Frontal cortex (tissue), 4 donors: ENCODE measurements around the gene NCAM2. TPM values are rescaled to one million over a fixed set of nuclear protein-coding genes. Genes with fewer than 3 reads are reported as not detected.
A peak's percentile ranks its signal among the peaks of the same experiment; 100 is the strongest.

Source experiments
- DNase-seq, 2 donors: peaks; one replicate each; pipeline ENCODE4 v3.0.0; 2012; ENCODE audit warnings: low spot score in 2 of 2
- FAIRE-seq: peaks from 2 replicates; lab custom pipeline; 2012; peaks lifted over from hg19 to GRCh38; lab: Jason Lieb, UNC
- total RNA-seq: library from RNA; depleted of rRNA; stranded (reverse); fragments of >200 nt; gene quantifications from one replicate; pipeline ENCODE4 v1.2.3, GENCODE V29; 2014
- donor health status: control.
- donor health status: control.
- donor health status: control.

NCAM2 gene
- total RNA-seq, 1 donor from 2014 or later, result 63.6 TPM

DNA sequence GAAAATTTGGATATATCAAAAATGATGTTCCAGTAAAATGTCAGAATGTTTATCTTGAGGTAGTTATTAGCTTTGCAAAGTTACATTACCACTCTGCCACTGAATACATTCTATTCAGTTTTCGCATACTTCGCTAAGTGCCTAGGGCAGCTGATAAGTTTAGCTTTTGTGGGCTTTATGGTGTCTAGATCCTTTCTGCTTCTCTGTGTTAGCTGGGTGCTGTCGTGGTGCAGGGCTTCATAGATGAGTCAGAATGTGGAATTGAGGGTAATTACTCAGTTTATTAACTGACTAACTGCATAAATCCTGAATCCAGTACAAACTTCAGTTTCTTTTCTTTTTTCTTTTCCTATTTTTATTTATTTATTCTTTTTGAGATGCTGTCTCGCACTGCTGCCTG lies 21.5 kb downstream of the NCAM2 start:
- DNase-seq, result no peak
- FAIRE-seq, result no peak

DNA sequence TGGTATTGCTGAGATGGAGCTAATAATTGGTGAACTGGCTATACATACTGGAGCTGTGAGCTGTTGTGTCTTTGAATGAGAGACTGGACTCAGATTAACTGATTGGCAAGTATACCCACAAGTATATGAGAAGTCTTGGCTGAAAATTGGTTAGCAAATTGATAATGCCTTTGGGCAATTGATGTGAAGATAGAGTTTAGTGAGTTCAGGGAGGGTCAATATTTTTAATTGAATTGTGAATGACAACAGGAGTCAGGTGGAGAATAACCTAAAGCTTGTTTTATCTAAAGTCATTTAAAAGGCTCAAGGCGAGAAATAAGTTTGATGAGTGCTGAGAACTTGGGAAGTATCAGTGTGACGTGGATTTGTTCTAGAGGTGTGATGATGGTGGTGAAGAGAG lies 27.5 kb downstream of the NCAM2 start:
- FAIRE-seq, result no peak
- DNase-seq, result no peak

DNA sequence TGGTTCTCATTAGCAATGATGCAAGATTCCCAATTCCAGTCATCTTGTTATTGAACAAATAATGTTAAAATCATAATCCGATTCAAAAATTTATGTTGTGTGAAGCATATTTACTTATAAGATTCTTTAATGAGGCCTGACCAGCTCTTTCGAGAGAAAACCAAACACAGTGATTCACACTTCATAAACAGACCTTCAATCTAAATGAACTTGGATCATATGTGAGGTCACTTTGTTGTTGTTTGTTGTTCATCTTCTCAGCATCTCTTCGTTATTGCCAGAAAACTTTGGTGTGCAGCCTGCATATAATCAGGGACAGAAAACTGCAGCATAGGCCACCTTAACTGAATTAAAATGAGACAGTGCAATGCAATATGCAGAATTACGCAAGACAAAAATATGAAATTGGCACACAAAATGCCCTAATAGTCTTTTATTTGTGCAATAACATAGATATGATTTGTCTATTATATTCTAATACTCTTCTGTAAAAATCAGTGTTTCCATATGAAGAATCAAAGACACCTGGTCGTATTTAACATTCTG lies 30.1 kb downstream of the NCAM2 start:
- DNase-seq (no peak), FAIRE-seq (no peak)

DNA sequence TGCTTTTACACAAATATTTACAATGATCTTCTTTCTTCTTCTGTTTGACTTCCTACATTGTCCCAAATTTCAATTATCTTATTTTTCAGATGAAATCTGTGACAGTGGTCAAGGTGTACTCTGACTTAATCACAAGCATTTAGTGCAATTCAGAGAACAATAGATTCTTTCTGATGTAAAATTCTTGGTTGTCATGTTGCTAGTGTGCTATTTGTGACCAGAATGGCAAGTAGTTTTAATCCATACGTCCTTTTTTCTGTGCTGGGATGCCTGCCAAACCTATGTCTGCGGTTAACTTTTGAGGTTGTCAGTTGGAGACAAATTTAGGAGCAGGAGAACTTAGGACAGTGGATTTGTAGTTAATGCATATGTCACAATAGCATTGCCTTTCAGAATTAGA lies 31.0 kb downstream of the NCAM2 start:
- no peak for FAIRE-seq
- DNase-seq, result no peak

DNA sequence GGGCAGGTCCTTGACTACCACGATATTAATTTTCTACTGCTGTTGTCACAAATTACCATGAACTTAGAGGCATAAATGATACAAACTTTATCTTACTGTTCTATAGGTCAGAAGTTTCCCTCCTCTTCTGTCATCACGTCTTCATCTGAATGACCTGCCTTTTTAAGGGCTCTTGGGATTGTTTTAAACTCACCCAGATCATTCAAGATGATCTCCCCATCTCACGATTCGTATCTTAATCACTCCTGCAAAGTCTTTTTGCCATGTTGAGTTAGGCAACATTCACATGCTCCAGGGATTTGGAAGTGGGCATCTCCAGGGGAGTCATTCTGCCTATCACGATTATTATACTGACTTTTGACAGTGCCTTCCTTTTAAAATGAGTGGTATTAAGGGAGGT lies 32.1 kb downstream of the NCAM2 start:
- FAIRE-seq (no peak), DNase-seq (no peak)

DNA sequence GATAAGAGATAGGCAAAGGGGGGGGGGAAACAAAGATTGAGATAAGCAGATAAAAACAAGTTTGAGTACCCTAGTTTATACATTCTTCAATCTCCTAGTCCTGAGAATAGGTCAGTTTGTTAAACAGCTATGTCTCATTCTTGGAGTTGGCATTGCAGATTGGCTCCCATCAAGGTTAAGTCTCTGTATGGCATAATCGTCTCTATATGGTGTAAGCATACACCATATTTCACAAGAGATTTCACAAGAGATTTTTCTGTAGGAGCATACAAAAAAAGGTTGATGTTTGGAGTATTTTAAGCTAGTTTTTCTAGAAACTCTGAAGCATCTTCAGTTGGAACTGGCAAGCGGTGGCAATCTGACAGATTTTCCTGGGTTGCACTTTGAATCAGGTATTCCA lies 35.8 kb downstream of the NCAM2 start:
- DNase-seq (no peak), FAIRE-seq (no peak)

DNA sequence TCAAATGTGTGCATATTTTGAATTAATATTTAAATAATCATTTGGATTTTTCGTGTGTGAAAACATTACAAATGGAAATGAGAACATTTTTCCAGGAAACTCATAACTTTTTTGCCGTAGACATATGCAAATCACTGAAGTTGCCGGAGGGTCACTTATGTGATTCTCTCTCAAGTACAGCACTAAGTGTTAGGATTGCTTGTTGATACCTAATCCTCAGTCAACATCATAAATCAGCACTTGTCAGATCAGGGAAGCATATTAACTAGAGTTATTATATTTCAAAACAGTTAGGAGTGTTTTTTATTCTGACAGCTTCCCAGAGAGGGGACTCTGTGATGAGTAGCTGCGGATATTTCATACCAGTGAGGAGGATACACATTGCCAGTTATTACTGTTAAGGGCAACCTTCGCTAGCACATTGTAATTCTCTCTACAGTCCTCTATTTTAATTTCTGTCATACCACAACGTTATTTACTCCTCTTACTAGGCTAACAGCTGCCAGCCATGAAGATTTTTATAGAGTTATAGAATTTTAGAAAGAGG lies 41.5 kb downstream of the NCAM2 start:
- no peak for FAIRE-seq
- no peak for DNase-seq

DNA sequence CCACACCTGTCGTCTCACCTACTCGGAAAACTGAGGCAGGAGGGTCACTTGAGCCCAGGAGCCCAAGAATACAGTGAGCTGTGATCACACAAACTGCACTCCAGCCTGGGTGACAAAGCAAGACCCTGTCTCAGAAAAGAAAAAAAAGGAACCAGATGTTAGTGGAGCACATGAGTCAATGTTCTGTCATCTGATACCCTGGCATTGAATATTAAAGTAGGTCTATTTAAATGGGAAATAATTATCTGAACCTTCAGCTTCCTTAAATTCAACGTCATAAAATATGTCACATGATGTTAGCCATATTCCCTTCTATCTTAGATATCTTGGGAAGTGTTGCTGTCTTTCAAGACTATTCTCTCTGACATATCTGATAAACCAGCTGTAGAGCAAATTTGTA lies 47.3 kb downstream of the NCAM2 start:
- DNase-seq (no peak), FAIRE-seq (no peak)

DNA sequence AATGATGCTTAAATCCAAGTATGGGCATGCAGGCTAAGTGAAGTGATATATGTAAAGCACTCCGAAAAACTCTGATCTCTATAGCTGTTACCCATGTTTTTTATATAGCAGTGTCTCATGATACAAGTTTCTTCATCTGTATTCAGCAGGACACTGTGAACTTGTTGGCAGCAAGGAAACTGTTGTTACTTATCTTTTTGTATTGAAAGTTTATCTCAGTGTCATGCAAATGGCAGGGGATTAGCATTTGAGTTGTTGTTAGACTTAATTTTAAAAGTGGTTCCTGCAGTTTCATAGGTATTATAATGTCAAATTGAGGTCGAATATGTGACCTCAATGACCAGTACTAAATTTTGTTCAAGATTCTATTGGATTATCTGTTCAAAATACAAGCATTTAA lies 47.9 kb downstream of the NCAM2 start:
- DNase-seq, result no peak
- no peak for FAIRE-seq

DNA sequence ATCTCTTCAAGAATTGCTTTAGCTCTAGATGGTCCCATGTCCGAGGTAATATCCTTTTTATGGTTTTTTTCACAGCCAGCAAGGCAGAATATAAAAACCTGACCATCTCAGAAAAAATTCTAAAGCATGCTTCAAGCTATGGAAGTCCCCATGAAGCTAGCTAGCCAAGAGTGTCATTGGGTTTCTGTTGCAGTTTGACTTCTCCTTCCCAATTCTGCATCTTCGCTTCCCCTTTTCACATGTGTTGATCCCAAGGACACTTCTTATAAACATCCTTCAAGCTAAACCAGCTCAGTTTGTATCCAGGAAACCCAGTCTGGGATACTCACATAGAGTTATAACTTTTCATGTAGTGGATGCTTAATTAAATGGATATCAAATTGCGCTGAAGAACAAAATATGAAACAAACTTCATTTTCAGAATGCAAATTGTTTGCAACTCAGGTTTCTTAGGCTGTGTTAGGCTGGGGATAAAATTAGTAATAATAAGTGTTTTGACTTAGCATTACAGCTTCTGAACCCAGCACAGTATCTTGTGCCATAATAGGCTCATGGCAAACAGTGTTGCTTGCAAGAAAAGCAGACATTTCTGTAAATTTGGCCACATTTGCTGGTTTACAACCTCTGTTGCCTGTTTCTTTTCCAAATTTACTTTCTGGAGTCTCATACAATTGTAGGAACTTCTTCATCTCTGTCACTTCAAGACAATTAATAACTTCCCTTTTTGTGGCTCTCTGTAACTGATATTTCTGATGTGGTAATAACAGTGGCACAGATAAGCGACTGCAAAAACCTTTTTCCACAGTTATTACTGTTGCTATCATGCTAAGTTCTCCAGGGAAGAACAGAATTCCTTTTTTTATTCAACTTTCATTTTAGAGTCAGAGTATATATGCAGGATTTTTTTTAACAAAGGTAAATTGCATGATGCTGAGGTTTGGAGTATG lies 53.2 kb downstream of the NCAM2 start:
- no peak for FAIRE-seq
- DNase-seq, result no peak

DNA sequence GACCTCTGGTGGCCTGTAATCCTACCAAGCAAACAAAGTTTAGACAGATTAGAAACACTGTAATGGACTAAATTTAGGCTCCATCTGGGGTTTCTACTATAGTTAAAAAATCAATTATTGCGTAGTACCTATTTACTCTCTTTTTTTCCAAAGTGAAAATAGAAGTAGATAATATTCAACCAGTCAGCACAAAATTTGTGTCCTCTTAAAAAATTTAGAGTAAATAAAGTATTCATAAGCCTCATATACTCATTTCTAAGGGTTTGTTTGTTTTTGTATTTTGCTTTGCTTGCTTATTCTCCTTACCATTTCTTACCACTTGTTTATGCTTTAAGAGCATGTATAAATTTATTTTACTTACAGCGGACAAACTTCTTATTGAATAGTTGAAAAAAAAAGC lies 54.5 kb downstream of the NCAM2 start:
- FAIRE-seq, result no peak

DNA sequence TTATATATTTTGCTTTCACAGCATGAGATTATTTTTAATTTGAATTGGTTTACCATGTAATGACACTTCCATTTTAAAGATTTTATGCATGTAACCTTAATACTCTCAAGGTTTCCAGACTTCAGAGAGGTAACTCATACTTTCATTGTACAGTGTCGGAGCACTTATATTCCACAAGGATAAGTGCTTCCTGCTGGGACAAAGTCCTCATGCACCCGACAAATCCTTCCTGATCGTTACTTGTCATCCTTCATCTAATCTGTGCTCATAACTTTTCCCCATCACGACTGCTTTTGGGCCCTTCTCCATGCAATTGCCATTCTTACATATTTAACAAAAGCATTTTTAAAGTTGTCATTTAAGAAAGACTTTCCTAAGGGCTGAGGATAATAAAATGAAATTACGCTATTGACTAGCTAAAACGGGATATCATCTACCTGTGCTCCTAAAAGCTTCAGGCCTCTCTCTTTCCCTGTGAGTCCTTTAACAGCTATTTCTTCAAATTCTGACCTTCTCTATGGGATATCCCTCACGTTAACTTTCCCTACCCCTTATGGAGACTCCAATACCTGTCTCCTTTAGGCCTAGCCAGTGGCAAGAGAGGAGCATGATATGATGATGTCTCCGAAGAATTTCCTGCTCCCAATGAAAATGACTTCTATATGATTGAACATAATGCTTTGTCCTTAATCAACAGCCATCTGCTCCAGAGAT lies 59.3 kb downstream of the NCAM2 start:
- DNase-seq, result no peak
- FAIRE-seq, result no peak

More for the DNA sequence above, 54.5 kb downstream of the NCAM2 start:
- no peak for DNase-seq

DNA sequence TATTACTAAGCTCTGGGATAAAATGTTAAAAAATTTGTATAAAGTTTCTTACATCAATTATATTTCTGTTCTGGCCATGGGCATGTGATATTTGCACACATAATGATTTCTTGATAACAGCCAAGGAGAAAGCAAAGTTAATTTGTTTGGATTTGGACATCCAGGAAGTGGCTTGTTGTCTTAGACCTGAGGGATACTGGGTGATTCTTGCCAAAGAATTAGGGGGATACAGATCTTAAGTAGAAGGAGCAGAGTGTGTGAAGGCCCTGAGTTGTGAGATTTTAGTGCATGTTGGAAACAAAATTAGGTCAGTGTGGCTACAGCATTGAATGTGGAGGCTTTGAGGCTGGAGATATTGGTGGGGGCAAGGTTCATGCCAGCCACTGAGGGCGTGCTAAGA lies 65.6 kb downstream of the NCAM2 start:
- FAIRE-seq (no peak), DNase-seq (no peak)

DNA sequence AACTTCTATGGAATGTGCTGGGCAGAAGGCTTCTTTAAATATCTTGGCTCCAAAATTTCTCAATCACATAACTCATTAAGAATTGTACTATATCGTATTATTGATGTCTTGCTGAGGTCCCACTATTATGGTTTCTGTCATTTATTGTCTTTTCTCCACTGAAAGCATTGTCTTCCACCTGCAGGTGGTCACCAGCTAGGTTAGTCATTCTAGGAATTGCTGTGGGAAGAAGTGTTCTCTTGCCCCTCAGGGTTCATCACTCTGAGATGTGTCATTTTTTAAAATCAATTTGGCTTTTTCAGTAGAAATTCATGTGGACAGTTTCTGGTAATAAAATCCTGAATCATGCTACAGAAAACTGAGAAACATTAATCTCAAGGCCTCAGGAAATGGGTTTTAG lies 66.1 kb downstream of the NCAM2 start:
- DNase-seq, result no peak
- FAIRE-seq, result no peak

DNA sequence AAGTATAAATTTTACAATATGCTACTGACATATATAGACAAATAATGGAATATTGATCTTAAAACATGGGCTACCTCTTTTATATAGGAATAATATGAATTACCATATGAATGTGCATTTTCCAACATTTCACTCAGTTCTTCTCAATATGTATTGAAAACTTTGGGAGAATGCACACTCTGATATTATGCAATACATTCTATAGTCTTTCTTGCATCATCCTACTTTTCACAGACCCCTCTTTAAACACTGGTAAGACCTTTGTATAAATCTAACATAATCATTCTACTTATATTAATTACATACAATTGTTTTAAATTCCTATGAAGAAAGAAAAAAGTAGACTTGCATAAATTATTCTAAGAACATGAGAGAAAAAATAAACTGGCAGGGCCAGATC lies 69.2 kb downstream of the NCAM2 start:
- no peak for DNase-seq
- peak; percentile 15 for FAIRE-seq

DNA sequence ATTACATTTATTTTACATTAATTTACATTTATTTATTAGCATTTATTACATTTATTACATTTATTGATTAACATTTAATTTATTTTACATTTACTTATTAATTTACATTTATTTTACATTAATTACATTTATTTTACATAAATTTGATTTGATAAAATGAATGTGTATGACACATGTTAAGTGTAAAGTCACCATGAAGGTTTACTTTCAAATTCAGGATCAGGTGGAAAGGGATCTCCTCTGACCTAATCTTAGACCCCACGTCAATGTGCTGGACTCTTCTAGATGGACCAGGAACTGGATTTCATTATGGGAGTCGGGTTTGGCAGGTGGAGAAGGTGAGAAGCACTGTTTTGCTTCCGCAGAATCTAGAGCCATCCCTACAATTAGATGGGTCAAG lies 76.1 kb downstream of the NCAM2 start:
- FAIRE-seq, result no peak
- no peak for DNase-seq

DNA sequence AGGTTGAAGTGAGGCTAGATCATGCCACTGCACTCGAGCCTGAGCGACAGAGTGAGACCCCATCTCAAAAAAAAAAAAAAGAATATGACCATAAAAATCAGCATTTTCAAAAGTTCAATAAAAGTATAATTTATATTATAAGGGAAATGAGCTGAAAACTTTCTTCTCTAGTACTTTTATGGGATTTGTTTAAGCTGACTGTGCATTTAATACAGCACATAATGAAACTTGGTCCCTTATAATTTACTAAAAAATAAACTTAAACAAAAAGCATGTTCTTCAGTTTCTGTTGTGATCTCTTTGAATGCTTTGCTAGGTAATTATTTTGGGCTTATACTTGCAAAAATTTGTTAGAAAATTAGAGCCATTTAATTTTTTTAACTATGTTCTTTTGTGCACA lies 77.8 kb downstream of the NCAM2 start:
- FAIRE-seq (no peak), DNase-seq (no peak)

DNA sequence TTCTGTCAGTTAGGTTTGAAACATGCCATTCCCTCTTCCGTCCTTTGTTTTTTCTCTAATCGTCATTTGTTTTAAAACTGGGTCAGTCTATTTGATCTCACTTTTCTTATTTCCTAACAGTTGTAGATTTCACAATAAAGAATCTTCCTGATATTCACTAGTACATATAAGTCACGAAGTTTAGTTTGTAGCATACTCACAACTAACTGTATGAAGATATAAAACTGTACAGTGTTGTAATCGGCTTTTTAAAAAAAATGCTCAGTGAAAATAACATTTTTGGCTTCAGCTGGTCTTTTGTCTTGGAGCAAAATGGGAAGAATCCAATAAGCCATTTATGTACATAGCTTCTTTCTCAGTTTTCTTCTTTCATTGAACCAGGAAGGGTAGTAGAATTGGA lies 78.3 kb downstream of the NCAM2 start:
- no peak for DNase-seq
- FAIRE-seq, result no peak

DNA sequence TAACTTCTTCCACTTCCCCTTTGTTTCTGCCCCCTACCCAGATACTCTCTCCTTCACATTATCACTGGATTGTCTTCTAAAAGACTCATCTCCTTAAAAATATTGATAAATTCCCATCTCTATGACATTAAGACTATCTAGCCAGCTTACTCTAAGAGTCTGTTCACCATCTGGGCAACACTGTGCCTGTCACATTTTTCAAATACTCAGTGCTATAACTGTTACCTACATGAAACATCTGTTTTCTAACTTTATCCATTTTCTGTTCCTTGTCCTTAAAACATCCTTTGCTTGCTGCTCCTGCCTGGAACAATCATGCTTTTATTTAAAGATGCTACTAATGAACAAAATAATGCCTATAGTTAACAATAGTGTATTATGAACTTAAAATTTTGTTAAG lies 81.4 kb downstream of the NCAM2 start:
- no peak for FAIRE-seq

DNA sequence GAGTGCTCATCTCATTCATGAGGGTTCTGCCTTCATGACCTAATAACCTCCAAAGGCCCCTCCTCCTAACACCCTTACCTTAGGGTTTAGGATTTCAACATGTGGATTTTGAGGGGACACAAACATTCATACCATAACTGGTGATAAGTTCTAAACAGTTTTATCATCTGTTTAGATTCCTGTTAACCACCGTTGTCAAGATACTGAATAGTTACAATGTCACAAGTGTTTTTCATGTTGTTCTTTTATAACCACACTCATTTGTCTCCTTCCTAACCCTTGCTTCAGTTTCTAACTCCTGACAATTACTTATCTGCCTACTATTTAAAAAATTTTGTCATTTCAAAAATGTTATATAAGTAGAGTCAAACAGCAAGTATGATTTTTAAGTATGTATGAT lies 86.0 kb downstream of the NCAM2 start:
- peak; percentile 47 for FAIRE-seq
- no peak for DNase-seq

More for the DNA sequence above, 81.4 kb downstream of the NCAM2 start:
- DNase-seq, result no peak

DNA sequence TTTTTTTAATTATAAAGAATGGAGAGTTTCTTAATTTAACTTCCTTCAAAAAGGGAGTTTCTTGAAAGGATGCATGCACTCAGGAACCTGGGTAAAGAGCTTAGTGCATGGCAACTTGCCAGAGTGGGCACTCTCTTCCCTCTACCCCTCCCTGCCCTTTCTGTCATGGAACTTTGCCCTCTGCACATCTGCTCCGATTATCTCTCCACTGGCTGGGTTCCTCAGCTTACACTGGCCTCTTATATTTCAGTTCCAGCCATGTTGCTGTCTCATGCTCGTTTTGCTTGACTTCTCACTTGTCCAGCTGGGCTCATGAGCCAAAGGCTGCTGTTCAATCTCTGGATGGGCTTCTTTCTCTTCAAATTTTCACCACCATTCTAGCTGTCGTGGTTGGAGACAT lies 87.0 kb downstream of the NCAM2 start:
- FAIRE-seq (no peak), DNase-seq (no peak)
